ENCODE results near the gene EFEMP2. TPM values are rescaled to one million over a fixed set of nuclear protein-coding genes. Genes with fewer than 3 reads are reported as not detected.

EFEMP2 gene
- total and polyA plus RNA-seq, 10 of the 15 experiments (the other 5 are each of a cell fraction or from before 2014, with no cell fraction given) = 0.24 to 13.2 (median 1.3) TPM; not detected in 1

DNA sequence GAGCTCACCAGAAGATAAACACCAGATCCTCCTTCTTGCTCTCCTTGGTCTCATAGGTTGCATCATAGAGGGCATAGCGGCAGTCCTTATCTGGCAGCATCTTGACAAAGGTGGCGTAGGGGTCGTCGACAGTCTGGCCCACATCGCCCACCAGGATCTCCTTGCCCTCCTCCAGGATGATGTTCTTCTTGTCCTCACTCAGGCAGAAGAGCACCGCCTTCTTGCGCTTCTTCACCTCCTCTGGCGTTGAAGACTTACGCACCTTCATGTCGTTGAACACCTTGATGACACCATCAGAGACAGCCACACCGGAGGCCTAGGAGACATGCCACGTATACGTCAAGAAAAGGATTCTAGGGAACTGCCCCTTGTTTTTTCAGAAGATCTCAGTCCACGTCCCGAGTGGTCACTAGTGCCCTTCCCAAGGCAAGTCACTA lies 16.7 kb downstream of the EFEMP2 start:
- TF ChIP-seq IRF4 (IDR thresholded peaks at IDR 0.05; ENCODE audit: low read depth, low read length) = no peak
- peak; percentile 55 for TF ChIP-seq POLR2A (IDR thresholded peaks at IDR 0.05; ENCODE audit: low read depth, low read length)
- TF ChIP-seq BHLHE40 (IDR thresholded peaks at IDR 0.05; ENCODE audit: borderline replicate concordance in 1 of 2, low read depth in 2 of 2, low read length in 1 of 2) = no peak
- TF ChIP-seq POLR2AphosphoS5 (IDR thresholded peaks at IDR 0.05; ENCODE audit: low read length) = peak; percentile 22; the same call in 1 of the 2 replicates
- TF ChIP-seq CHD2 (IDR thresholded peaks at IDR 0.05; ENCODE audit: borderline replicate concordance, low read depth, low read length) = no peak
- Histone ChIP-seq H3K9me3 (replicated peaks; ENCODE audit: control insufficient read depth, insufficient read depth, low read length) (peaks cover 2% of the 10 kb centered on the region; the same call in 2 of the 3 replicates), H3K27me3 (replicated peaks in 1 of 2; ENCODE audit: control insufficient read depth in 2 of 2, insufficient read depth in 2 of 2, low read length in 1 of 2) (no peaks in the 10 kb centered on the region), H3K27ac (ENCODE audit: control insufficient read depth, insufficient read depth) (no peak overlapping the region), H3K4me2 (ENCODE audit: control insufficient read depth, insufficient read depth) (peak overlapping the region; percentile 94), H3K9ac (ENCODE audit: control insufficient read depth, insufficient read depth, low read length) (peak overlapping the region; percentile 92), H3K4me3 (peak overlapping the region; percentile 93), H4K20me1 (ENCODE audit: control insufficient read depth, insufficient read depth) (peaks cover 24% of the 10 kb centered on the region), H3K36me3 (ENCODE audit: control insufficient read depth in 2 of 2, insufficient read depth in 2 of 2, low read length in 1 of 2) (peaks cover 32 to 41% of the 10 kb centered on the region in 2 experiments; a peak in 3 of 4 replicates), H3K79me2 (ENCODE audit: control insufficient read depth, insufficient read depth, low read length) (peaks cover 50% of the 10 kb centered on the region), H3K4me1 (ENCODE audit: control insufficient read depth, insufficient read depth, low read length) (peaks cover 10% of the 10 kb centered on the region), H2AFZ (ENCODE audit: control insufficient read depth, low read depth, low read length) (no peak overlapping the region)
- DNase-seq (ENCODE audit: low read depth, low spot score) (no peak), ATAC-seq (no peak), FAIRE-seq (no peak)
- ChIA-PET POLR2A (no interaction called here), CTCF (no interaction called here), SMC1A (ENCODE audit: uncharacterized antibody, unreplicated experiment) (no interaction called here), RAD21 (ENCODE audit: unreplicated experiment) (no interaction called here)
- BruUV-seq (replicated peaks) = no TSS peak
- in situ Hi-C loops (cut with MboI) = loop anchor here (25.0 kb wide), 1 partner anchor 1619 kb away; the partner anchor contains the start of genes DNAJC4, FKBP2, NUDT22 and PPP1R14B
- intact Hi-C loops (cut with micrococcal nuclease; ENCODE audit: unreplicated experiment) = loop anchor here (5.0 kb wide), 1 partner anchor 196 kb away; the partner anchor contains the start of gene SF3B2
- WGBS (ENCODE audit: insufficient coverage, insufficient replicate concordance, low lambda C conversion rate, missing lambda C conversion rate) = 83% methylated on average over 15 of the region's 15 CpGs

DNA sequence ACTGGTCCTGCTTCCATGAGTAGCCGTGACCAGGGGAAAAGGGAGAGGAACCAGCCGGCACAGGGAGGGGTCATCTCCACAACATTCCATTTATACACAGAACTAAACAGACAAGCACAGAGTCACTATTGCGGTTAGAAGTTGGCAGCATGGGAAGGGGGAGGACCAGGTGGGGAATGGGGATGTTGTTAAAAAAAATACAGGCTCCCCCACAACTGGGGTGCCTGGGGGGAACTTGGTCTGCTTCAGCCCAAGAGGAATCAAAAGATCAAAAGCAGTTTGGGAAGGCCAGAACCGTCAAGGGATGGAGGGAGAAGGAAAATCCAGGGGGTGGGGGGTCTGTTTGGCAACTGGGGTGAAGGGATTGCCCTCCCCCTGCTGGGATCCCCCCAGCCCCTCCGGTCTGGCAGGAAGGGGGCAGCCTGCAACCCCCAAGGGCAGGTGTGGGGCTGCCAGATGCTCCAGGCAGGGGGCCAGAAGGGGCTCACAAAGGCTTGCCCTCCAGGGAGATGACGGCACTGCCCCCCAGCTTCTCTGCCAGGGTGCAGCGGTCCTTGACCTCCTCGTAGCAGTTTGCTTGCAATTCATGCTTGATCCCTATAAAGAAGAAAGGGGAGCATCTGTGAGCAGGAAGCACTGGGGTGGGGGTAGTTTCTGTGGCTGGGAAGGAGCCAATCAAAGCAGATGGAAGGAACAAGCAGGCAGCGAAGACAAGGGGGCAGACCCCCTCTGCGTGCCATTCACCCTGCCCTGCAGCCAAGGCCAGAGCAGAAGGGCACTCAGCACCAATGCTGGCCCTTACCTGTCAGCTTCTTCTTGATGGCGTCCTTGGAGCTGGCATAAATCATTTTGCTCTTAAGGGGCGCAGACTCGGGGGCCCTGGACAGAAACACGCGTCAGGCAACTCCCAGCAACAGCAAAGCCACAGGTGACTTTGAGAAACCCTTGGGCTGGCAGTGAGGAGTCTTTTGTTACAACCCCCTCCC lies 17.5 kb downstream of the EFEMP2 start:
- ATAC-seq (no peak), FAIRE-seq (no peak), DNase-seq (ENCODE audit: low read depth, low spot score) (no peak)
- ChIA-PET RAD21 (ENCODE audit: unreplicated experiment) (no interaction called here), SMC1A (ENCODE audit: uncharacterized antibody, unreplicated experiment) (no interaction called here), POLR2A (no interaction called here), CTCF (no interaction called here)
- Histone ChIP-seq H3K79me2 (ENCODE audit: control insufficient read depth, insufficient read depth, low read length) (peaks cover 46% of the 10 kb centered on the region), H3K4me3 (no peak overlapping the region), H3K27me3 (replicated peaks in 1 of 2; ENCODE audit: control insufficient read depth in 2 of 2, insufficient read depth in 2 of 2, low read length in 1 of 2) (no peaks in the 10 kb centered on the region), H3K27ac (ENCODE audit: control insufficient read depth, insufficient read depth) (no peak overlapping the region), H4K20me1 (ENCODE audit: control insufficient read depth, insufficient read depth) (peaks cover 24% of the 10 kb centered on the region), H2AFZ (ENCODE audit: control insufficient read depth, low read depth, low read length) (no peak overlapping the region), H3K9me3 (replicated peaks; ENCODE audit: control insufficient read depth, insufficient read depth, low read length) (peaks cover 2% of the 10 kb centered on the region; the same call in 2 of the 3 replicates), H3K9ac (ENCODE audit: control insufficient read depth, insufficient read depth, low read length) (no peak overlapping the region), H3K4me1 (ENCODE audit: control insufficient read depth, insufficient read depth, low read length) (peaks cover 10% of the 10 kb centered on the region), H3K4me2 (ENCODE audit: control insufficient read depth, insufficient read depth) (peak overlapping the region; percentile 94), H3K36me3 (ENCODE audit: control insufficient read depth in 2 of 2, insufficient read depth in 2 of 2, low read length in 1 of 2) (peaks cover 32 to 41% of the 10 kb centered on the region in 2 experiments; a peak in 3 of 4 replicates)
- in situ Hi-C loops (cut with MboI) = loop anchor here (25.0 kb wide), 1 partner anchor 1618 kb away; the partner anchor contains the start of genes DNAJC4, FKBP2, NUDT22 and PPP1R14B
- intact Hi-C loops (cut with micrococcal nuclease; ENCODE audit: unreplicated experiment) = loop anchor here (5.0 kb wide), 1 partner anchor 197 kb away; the partner anchor contains the start of gene SF3B2
- WGBS (ENCODE audit: insufficient coverage, insufficient replicate concordance, low lambda C conversion rate, missing lambda C conversion rate) = 74% methylated on average over 14 of the region's 15 CpGs
- TSS peak; percentile 80 for BruUV-seq (replicated peaks)
- TF ChIP-seq IRF4 (IDR thresholded peaks at IDR 0.05; ENCODE audit: low read depth, low read length) = no peak
- TF ChIP-seq FOXK2 (IDR thresholded peaks at IDR 0.05) = no peak
- TF ChIP-seq GATAD2B (conservative IDR thresholded peaks at IDR 0.05; ENCODE audit: low read depth) = no peak
- no peak for TF ChIP-seq POLR2AphosphoS2 (IDR thresholded peaks at IDR 0.05; ENCODE audit: low read depth, low read length)
- no peak for TF ChIP-seq EED (IDR thresholded peaks at IDR 0.05; ENCODE audit: low read depth)
- TF ChIP-seq POLR2AphosphoS5 (IDR thresholded peaks at IDR 0.05; ENCODE audit: low read length) = peak; percentile 34; the same call in 1 of the 2 replicates

All from GM12878 (cell line).